Nucleus accumbens (tissue), 56 donors: Measurements from ENCODE around the gene FOS.

ENCODE experiments used
- DNase-seq, 56 donors: peaks; one replicate each; lab custom pipeline; 2025; lab: John Stamatoyannopoulos, UW

The FOS gene

GRCh38 chr14:75249251-75249957, 29.2 kb upstream of the FOS start:
- no peak for DNase-seq

GRCh38 chr14:75249958-75250336, 28.7 kb upstream of the FOS start:
- no peak for DNase-seq

DNA sequence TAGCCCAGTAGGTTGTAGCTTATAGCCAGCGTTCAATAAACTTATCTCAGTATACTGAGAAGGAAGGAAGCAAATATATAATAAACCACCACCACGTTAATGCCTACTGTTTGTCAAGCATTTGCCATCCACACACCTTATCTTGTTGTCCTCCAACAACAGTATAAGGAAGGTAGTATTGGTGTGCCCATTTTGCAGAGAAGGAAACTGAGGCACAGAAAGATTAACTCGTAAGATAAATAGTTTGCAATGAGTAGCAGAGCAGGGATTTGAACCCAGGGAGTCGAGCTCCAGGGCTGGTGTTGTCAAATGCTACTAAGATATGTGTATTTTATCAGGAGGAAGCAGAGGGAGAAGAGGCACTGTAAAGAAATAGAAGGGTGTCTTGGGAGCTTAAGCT, 27.8 kb upstream of the FOS start:
- DNase-seq: no peak

- no peak for DNase-seq
Observed at GRCh38 chr14:75252254-75252837, 26.3 kb upstream of the FOS start.

- no peak for DNase-seq
Observed at GRCh38 chr14:75254381-75254822, 24.2 kb upstream of the FOS start.

- DNase-seq: no peak
Observed at GRCh38 chr14:75254901-75255584, 23.6 kb upstream of the FOS start.

- no peak for DNase-seq
Observed at GRCh38 chr14:75258079-75258802, 20.4 kb upstream of the FOS start.

- DNase-seq: peak; percentile 63 to 100 (median 98)
Observed at GRCh38 chr14:75258803-75259509, 19.7 kb upstream of the FOS start.

- peak in 1 of 56 donors; percentile 71 for DNase-seq
Observed at GRCh38 chr14:75259510-75259855, 19.1 kb upstream of the FOS start.

GRCh38 chr14:75260025-75260763, 18.4 kb upstream of the FOS start:
- DNase-seq: no peak

DNA sequence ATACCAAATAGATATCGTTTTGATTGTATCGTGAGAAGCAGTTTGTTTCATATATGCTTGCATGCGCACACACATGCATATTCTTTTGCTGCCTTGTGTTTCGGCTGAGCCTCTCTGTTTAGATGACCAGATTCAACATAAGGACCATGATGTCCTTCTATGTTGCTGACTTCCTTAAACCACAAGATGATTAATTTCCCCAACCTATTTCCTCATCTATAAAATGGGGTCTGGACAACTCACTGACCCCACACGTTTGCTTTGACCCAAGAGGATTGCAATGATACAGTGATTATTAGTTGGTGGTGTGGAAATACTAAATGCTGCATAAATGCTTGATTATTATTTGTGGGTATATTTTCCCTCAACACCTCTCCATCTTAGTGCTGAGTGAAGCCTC, 16.8 kb upstream of the FOS start:
- no peak for DNase-seq

DNA sequence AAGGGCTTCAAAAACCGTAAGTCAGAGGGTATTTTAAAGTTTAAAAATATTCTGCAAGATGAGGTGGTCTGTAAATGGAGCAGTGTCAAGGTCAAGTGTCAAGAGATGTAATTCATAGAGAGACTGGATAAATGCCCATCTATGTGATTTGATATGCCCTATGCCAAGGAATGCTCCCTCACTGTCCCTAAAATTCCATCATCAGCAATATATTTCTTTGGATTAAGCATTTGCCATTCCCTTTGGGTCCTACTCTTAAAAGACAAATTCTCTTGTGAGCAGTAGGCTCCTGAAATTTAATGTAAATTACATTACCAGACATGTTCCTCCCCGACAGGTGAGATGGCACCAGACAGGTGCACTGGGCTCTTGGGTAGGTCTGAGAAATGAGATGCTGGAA, 16.0 kb upstream of the FOS start:
- DNase-seq: no peak

DNA sequence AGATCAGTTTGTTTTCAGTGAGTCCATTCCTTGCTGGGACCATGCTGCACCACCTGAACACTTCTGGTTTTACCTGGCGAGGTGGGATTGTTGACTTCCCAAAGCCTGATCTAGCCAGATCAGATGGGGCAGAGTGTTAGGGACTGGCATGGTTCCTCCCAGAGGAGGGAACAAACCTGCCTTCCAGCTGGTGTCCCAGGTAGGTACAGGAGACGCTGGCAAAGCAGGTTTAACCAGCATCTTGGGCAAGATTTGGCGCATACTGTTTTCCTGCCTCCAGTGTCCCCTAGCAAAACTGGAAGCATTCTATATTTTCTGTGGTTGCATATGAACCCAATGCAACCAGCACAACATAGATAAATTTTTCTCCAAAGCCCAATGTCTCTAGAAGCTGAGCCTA, 14.6 kb upstream of the FOS start:
- no peak for DNase-seq

GRCh38 chr14:75267141-75267721, 11.4 kb upstream of the FOS start:
- DNase-seq: no peak

DNA sequence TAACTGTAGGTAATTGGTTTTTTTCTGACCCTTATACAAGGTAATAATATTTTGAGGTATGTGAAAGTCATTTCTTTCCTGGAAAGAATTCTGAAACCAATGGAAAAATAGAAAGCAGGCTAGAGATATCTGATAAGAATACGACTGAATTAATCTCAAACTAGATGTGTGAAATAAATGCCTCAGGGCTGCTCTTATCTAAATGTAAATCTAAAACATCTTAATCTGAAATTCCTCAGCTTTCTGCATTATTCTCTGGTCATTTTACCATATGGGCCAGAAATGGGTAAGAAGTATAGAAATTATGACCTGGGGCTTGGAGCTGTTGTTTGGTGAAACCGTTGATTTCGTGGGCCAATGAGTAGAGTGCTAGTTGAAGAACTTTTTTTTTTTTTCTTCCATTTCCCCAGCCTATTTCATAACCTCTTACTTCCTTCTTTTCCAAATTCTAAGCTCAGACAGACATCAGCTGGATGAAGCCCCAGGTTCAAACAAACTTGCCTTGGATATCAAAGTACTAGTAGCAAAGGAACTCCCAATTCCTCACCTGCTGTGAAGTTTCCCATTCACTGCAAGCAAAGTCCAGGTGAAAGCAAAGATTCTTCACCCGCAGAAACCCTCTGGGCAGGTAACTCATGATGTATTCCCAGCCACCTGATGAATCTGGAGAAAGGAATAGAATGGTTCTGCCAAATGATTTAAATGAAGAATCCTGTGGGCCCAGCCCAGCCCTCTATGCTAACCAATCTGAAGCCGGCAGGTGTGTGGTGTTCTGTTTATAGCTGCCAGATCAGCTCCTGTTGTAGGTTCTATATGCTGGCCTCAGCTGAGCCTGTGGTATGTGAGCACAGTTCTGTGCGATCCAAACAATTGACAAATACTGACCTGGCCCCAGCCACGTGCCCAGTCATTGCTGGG, 9.7 kb upstream of the FOS start:
- no peak for DNase-seq

- DNase-seq: no peak
Observed at GRCh38 chr14:75271514-75271913, 7.1 kb upstream of the FOS start.

DNA sequence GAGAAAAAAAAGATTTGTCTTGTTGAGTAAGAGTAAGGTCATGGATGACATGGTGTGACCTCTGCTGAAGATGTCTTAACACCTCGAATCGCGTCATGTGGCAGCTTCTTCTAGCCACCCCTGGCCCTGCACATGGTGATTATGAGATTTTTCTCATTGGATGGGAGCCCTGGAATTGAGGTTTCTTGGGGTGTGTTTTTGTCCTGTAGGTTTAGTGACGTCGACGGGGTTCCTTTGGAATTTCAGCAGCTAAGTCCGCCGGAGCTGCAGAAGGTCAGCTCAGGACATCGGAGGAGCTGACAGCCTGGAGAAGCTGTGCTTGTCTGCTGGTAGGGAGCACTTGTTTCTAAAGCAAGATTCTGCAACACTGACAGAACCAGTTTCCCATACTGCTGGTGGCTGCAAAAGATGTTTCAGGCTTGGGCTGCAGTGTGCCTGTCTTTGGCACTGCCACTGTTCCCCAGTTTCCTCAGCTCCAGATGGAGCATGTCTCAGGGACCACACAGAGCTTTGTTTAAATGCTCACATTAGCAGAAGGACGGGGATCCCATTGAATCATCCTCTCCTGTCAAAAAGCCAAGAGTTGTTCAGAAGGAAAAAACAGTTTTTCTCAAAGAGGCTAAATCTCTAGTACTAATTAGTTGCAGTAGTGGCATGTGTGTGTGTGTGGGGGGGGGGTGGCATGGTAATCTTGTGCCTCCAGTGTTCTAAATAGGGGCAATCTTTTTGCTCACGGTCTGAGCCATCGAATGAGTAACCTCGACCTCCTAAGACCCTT, 5.2 kb upstream of the FOS start:
- no peak for DNase-seq
